GM13976 (cell line): ENCODE measurements around the gene ALG13.

Experiments
- DNase-seq: peaks from one replicate; pipeline ENCODE4 v3.0.0; 2012; ENCODE audit warnings: low spot score
- CTCF ChIP-seq: IDR thresholded peaks from 2 replicates; pipeline ENCODE4 v1.5.1; 2012; ENCODE audit warnings: borderline replicate concordance, mild to moderate bottlenecking; ENCODE audit not compliant: insufficient read depth; ENCODE audit errors: extremely low read depth, missing control alignments, control extremely low read depth
- in situ Hi-C: fragments of 300-500 bp; cut with MboI; formaldehyde crosslinking; loops from one replicate; pipeline ENCODE4 v1.12.0; 2022; ENCODE audit warnings: low sequenced_read_pairs, mixed read lengths, inconsistent platforms; ENCODE audit not compliant: unreplicated experiment

ALG13 gene

GRCh38 chrX:111687305-111687704, 6.3 kb downstream of the ALG13 start:
- no peak for DNase-seq
- in situ Hi-C loops: no loop called here
- TF ChIP-seq CTCF: no peak

GRCh38 chrX:111695297-111695880, 14.4 kb downstream of the ALG13 start:
- in situ Hi-C loops: no loop called here
- DNase-seq: no peak
- TF ChIP-seq CTCF: no peak

GRCh38 chrX:111719426-111720210, 38.6 kb downstream of the ALG13 start:
- in situ Hi-C loops: no loop called here
- no peak for DNase-seq
- no peak for TF ChIP-seq CTCF

- DNase-seq: no peak
- no peak for TF ChIP-seq CTCF
- in situ Hi-C loops: no loop called here
These were observed 47.1 kb downstream of the ALG13 start for GRCh38 chrX:111728096-111728495.

GRCh38 chrX:111731351-111731750, 50.4 kb downstream of the ALG13 start:
- DNase-seq: no peak
- in situ Hi-C loops: no loop called here
- no peak for TF ChIP-seq CTCF

GRCh38 chrX:111736571-111736970, 55.6 kb downstream of the ALG13 start:
- no peak for TF ChIP-seq CTCF
- in situ Hi-C loops: no loop called here
- DNase-seq: no peak
